Measurements from ENCODE around the gene SLC5A4. TPM values are rescaled to one million over a fixed set of nuclear protein-coding genes. Genes with fewer than 3 reads are reported as not detected.

The SLC5A4 gene
- total and polyA plus RNA-seq, 2 of the 4 experiments (the other 2 are of a cell fraction) = 0.10 to 0.18 TPM

GRCh38 chr22:32248276-32248675, 6.9 kb downstream of the SLC5A4 start:
- Histone ChIP-seq H3K9me1 (ENCODE audit: insufficient read depth, low read length) (no peaks in the 10 kb centered on the region), H2BK20ac (ENCODE audit: low read depth, low read length) (no peak overlapping the region), H3K56ac (ENCODE audit: extremely low read depth, insufficient read depth, low read length) (no peak overlapping the region), H3K14ac (replicated peaks; ENCODE audit: low read depth, low read length) (no peak overlapping the region), H2BK15ac (ENCODE audit: low read depth, low read length) (no peak overlapping the region), H3K9ac (ENCODE audit: low read depth, low read length) (no peak overlapping the region), H3K27ac (ENCODE audit: insufficient read depth, low read length) (no peak overlapping the region), H4K91ac (ENCODE audit: insufficient read depth, low read depth, low read length) (no peak overlapping the region), H4K5ac (ENCODE audit: low read depth, low read length) (no peak overlapping the region), H3K36me3 (ENCODE audit: control insufficient read depth, insufficient read depth, low read length) (no peaks in the 10 kb centered on the region), H4K8ac (ENCODE audit: low read depth in 2 of 2, low read length in 2 of 2) (no peak overlapping the region), H2BK120ac (ENCODE audit: low read depth, low read length) (no peak overlapping the region), H3K23ac (ENCODE audit: low read depth, low read length) (no peak overlapping the region), H2AFZ (replicated peaks; ENCODE audit: low read length, poor library complexity) (no peak overlapping the region), H4K20me1 (ENCODE audit: insufficient read depth, low read length) (no peaks in the 10 kb centered on the region), H3K27me3 (ENCODE audit: control insufficient read depth, insufficient read depth, low read length) (no peaks in the 10 kb centered on the region), H3K4me1 (ENCODE audit: control insufficient read depth, insufficient read depth, low read length) (no peaks in the 10 kb centered on the region), H3K4ac (ENCODE audit: low read depth, low read length) (no peak overlapping the region), H2AK5ac (ENCODE audit: low read depth, low read length) (no peak overlapping the region), H2BK5ac (ENCODE audit: low read depth, low read length, poor library complexity, severe bottlenecking) (no peak overlapping the region), H3K4me2 (ENCODE audit: low read depth, low read length) (no peak overlapping the region), H3K4me3 (ENCODE audit: insufficient read depth, low read depth, low read length) (no peak overlapping the region), H3K79me1 (ENCODE audit: low read depth in 1 of 2, low read length in 2 of 2) (no peaks in the 10 kb centered on the region), H3K18ac (ENCODE audit: low read depth, low read length) (no peak overlapping the region), H2AK9ac (replicated peaks; ENCODE audit: low read depth, low read length, poor library complexity) (no peak overlapping the region), H3K9me3 (ENCODE audit: control insufficient read depth, insufficient read depth, low read length) (no peaks in the 10 kb centered on the region)
- dilution Hi-C loops (cut with HindIII; ENCODE audit: low sequenced_read_pairs, unreplicated experiment) = no loop called here
- BruUV-seq (replicated peaks) = no TSS peak
- no peak for ATAC-seq (ENCODE audit: low read depth)
- WGBS, 2 experiments (ENCODE audit: extremely low coverage in 2 of 2, insufficient read length in 1 of 2) = no CpG with 5 or more reads among the region's 1 CpG
- no peak for DNase-seq
- in situ Hi-C loops (cut with MboI; ENCODE audit: low sequenced_read_pairs) = loop anchor here (10.0 kb wide), 1 partner anchor 243 kb away; no protein-coding TSS in a partner anchor
- no peak for TF ChIP-seq MXI1 (IDR thresholded peaks at IDR 0.05; ENCODE audit: borderline replicate concordance, low read depth, low read length)
- TF ChIP-seq RCOR1 (IDR thresholded peaks at IDR 0.05; ENCODE audit: insufficient replicate concordance, low read length) = no peak
- TF ChIP-seq BHLHE40 (IDR thresholded peaks at IDR 0.05; ENCODE audit: low read depth, low read length) = no peak
- no peak for TF ChIP-seq SMC3 (IDR thresholded peaks at IDR 0.05; ENCODE audit: low read depth, low read length)
- TF ChIP-seq CEBPB (IDR thresholded peaks at IDR 0.05; ENCODE audit: low read depth, low read length) = no peak
- TF ChIP-seq ELK1 (IDR thresholded peaks at IDR 0.05; ENCODE audit: borderline replicate concordance, low read depth, low read length) = no peak
- TF ChIP-seq NFE2L2 (IDR thresholded peaks at IDR 0.05; ENCODE audit: low read depth, low read length) = no peak
- TF ChIP-seq POLR2A (IDR thresholded peaks at IDR 0.05; ENCODE audit: low read depth, low read length) = no peak
- TF ChIP-seq USF2 (IDR thresholded peaks at IDR 0.05; ENCODE audit: low read depth, low read length) = no peak
- no peak for TF ChIP-seq CHD1 (IDR thresholded peaks at IDR 0.05; ENCODE audit: low read depth, low read length)
- TF ChIP-seq MAZ (IDR thresholded peaks at IDR 0.05; ENCODE audit: borderline replicate concordance, low read depth, low read length) = no peak
- no peak for TF ChIP-seq FOS (IDR thresholded peaks at IDR 0.05; ENCODE audit: low read depth, low read length)
- TF ChIP-seq, protein P1, sequence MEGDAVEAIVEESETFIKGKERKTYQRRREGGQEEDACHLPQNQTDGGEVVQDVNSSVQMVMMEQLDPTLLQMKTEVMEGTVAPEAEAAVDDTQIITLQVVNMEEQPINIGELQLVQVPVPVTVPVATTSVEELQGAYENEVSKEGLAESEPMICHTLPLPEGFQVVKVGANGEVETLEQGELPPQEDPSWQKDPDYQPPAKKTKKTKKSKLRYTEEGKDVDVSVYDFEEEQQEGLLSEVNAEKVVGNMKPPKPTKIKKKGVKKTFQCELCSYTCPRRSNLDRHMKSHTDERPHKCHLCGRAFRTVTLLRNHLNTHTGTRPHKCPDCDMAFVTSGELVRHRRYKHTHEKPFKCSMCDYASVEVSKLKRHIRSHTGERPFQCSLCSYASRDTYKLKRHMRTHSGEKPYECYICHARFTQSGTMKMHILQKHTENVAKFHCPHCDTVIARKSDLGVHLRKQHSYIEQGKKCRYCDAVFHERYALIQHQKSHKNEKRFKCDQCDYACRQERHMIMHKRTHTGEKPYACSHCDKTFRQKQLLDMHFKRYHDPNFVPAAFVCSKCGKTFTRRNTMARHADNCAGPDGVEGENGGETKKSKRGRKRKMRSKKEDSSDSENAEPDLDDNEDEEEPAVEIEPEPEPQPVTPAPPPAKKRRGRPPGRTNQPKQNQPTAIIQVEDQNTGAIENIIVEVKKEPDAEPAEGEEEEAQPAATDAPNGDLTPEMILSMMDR (conservative IDR thresholded peaks at IDR 0.05; ENCODE audit: low read depth, low read length) = no peak
- ChIA-PET POLR2A (ENCODE audit: unreplicated experiment) (no interaction called here), CTCF (interaction anchor here (1.0 kb wide), 1 partner anchor 18 kb away, joined by 4 read pairs; no protein-coding TSS in a partner anchor)
- intact Hi-C loops (cut with micrococcal nuclease) = no loop called here

Measured in IMR-90 (cell line).